Pons (tissue), 1 donor: ENCODE results near the gene SPIRE2.
A peak's percentile ranks its signal among the peaks of the same experiment; 100 is the strongest.
"Not testable (repeated sequence)": the region's sequence is repeated elsewhere in the genome, so short reads cannot be mapped to it uniquely, and the experiment has no call there.

Source experiments
- DNase-seq: peaks from one replicate; pipeline ENCODE4 v3.0.0-alpha.2; 2016; ENCODE audit warnings: low spot score

The SPIRE2 gene, protein sequence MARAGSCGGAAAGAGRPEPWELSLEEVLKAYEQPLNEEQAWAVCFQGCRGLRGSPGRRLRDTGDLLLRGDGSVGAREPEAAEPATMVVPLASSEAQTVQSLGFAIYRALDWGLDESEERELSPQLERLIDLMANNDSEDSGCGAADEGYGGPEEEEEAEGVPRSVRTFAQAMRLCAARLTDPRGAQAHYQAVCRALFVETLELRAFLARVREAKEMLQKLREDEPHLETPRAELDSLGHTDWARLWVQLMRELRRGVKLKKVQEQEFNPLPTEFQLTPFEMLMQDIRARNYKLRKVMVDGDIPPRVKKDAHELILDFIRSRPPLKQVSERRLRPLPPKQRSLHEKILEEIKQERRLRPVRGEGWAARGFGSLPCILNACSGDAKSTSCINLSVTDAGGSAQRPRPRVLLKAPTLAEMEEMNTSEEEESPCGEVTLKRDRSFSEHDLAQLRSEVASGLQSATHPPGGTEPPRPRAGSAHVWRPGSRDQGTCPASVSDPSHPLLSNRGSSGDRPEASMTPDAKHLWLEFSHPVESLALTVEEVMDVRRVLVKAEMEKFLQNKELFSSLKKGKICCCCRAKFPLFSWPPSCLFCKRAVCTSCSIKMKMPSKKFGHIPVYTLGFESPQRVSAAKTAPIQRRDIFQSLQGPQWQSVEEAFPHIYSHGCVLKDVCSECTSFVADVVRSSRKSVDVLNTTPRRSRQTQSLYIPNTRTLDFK

DNA sequence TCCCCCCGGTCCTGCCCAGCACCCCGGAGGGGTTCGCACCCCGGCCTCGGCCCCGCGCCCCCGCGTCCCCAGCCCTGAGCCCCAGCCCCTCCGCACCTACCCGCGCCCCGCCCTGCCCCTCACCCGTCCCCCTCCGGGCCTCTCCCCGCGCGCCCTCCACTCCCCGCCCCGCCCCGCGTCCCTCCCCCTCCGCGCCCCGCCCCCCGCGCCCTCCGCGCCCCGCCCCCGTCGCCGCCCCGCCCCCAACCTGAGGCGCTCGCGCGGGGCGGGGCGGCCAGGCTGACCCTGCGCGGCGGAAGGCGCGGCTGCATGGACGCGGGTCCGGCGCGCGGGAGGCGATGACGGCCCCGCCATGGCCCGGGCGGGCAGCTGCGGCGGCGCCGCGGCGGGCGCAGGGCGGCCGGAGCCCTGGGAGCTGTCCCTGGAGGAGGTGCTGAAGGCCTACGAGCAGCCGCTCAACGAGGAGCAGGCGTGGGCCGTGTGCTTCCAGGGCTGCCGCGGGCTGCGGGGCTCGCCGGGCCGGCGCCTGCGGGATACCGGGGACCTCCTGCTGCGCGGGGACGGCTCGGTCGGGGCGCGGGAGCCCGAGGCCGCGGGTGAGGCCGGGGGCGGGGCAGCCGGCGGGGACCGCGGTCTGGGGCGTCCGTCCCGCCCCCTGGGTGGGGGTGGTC, at the start of gene SPIRE2:
SPIRE2 (plus strand) TSS at position 277 of the 671 bp plus-strand sequence; CDS start at position 353, 76 bp downstream.
- peak; percentile 17 for DNase-seq

GRCh38 chr16:89779231-89779908, 48.9 kb upstream of the SPIRE2 start:
- DNase-seq: peak; percentile 14

DNA sequence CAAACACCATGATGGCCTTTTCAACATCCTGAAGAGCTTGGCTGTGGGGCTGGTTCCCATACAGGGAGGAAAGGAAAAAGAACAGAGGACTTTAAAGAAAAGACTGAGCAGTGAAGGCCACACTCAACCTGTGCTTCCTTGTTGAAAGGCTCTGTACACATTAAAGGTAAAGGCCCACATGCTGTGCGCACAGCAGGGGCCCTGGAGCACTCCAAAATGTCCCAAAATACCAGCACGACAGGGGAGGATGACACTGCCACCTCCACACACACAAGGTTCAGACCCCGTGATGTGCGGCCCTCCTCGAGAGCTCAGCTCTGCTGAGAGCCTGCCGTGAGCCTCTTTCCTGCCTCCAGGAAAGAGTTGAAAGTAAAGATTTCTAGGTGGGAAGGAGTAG, 48.4 kb upstream of the SPIRE2 start:
- DNase-seq: no peak

- no peak for DNase-seq
Observed at GRCh38 chr16:89782489-89782888, 45.8 kb upstream of the SPIRE2 start.

- DNase-seq: not testable (repeated sequence)
Observed at GRCh38 chr16:89783952-89784351, 44.3 kb upstream of the SPIRE2 start.

DNA sequence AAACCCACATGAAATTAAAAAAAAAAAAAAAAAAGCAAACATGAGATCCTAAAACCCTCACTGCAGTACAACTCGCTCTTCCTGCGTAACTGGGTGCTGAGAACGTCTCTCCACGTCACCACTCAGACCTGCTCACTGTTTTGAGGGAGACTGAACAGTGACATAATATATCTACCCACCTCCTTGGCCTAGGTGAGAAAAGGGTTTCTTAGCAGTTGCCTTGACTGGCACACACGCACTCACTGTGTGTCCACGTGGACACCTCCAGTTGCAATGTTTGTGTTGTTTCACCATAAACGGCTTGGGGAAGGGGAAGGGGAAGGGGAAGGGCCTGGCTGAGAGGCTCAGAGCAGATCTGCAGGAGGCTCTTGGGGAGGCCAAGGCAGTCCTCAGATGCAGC, 43.9 kb upstream of the SPIRE2 start:
- no peak for DNase-seq

GRCh38 chr16:89785523-89786155, 42.6 kb upstream of the SPIRE2 start:
- no peak for DNase-seq

- DNase-seq: peak; percentile 17
Observed at GRCh38 chr16:89786474-89787364, 41.6 kb upstream of the SPIRE2 start.

DNA sequence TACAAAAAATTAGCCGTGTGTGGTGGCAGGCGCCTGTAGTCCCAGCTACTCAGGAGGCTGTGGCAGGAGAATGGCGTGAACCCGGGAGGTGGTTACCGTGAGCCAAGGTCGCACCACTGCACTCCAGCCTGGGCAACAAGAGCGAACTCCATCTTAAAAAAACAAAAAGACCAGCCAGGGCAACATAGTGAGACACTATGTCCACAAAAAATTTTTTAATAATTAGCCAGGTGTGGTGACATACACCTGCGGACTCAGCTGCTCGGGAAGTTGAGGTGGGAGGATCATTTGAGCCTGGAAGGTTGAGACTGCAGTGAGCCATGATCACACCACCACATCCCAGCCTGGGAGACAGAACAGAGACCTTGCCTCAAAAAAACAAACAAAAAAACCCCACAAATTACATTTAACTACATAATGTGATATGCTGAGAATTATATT, 40.9 kb upstream of the SPIRE2 start:
- DNase-seq: no peak

DNA sequence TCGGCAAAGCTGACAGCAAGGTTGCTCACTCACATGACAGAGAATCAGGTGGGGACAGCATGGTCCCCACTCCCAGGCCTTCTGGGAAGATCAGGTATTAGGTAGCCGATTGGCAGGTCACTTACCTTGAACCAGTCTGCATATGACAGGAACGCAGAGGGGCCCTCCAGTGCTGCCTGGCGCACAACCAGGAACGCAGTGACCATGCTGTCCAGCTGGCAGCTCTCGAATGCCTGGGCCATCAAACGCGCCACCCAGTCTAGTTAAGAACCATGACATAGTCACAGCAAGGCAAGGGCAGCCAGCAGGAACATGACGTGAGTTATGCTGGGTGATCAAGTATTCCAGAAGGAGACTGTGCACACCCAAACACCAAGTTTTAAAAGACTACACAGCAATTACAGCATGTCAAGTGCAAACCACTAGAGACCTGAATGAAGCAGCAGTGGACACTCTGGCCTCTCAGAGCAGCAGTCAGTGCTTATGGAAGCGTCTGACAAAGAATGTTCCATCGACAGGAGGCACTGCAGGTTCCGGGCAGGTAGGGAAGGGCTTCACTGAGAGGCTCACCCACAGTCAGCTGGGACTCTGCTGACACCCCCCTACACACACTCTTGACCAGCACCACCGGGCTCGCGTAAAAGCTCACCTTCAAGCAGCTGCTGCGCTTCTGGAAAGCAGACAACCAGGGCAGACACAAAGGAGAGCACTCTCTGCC, 36.8 kb upstream of the SPIRE2 start:
- DNase-seq: no peak

- peak; percentile 49 for DNase-seq
Observed at GRCh38 chr16:89793092-89793491, 35.2 kb upstream of the SPIRE2 start.

GRCh38 chr16:89793955-89794354, 34.3 kb upstream of the SPIRE2 start:
- no peak for DNase-seq

DNA sequence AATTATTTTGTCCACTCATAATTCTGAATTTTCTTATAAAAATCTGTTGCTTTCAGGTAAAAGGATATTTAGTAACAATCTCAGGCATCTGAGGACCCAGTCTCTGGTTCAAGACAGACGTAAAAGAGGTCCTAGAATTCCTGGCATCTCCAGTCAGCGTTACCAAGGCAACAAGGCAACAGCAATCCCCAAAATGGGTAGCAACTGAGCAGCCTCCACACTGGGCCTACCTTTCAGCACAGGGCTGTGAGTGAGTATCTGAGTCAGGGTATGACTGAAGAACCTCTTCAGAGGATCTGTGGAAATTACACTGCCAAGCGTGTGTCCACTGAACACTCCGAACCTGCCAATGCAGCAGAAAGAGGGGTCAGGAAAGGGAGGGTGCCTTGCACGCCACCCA, 32.6 kb upstream of the SPIRE2 start:
- no peak for DNase-seq

DNA sequence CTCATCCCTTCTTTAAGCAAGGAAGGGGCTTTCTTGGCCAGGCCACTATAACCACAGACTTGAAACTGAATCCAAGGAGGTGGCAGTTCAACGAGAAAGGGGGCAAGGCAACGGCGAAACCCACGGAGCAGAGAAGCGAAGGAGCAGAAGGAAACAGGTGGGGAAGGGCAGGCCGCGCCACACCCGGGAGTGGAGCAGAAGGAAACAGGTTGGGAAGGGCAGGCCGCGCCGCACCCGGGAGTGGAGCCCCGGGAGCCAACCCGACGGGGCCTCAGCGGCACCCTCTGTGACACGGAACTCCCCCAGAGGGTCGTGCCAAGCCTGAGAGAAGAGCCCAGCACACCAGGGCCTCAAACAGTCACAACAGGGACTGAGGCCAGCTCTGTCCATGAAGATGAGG, 32.2 kb upstream of the SPIRE2 start:
- no peak for DNase-seq

GRCh38 chr16:89798126-89798525, 30.1 kb upstream of the SPIRE2 start:
- no peak for DNase-seq

- DNase-seq: no peak
Observed at GRCh38 chr16:89798832-89799370, 29.4 kb upstream of the SPIRE2 start.

- DNase-seq: no peak
Observed at GRCh38 chr16:89801800-89802199, 26.5 kb upstream of the SPIRE2 start.

DNA sequence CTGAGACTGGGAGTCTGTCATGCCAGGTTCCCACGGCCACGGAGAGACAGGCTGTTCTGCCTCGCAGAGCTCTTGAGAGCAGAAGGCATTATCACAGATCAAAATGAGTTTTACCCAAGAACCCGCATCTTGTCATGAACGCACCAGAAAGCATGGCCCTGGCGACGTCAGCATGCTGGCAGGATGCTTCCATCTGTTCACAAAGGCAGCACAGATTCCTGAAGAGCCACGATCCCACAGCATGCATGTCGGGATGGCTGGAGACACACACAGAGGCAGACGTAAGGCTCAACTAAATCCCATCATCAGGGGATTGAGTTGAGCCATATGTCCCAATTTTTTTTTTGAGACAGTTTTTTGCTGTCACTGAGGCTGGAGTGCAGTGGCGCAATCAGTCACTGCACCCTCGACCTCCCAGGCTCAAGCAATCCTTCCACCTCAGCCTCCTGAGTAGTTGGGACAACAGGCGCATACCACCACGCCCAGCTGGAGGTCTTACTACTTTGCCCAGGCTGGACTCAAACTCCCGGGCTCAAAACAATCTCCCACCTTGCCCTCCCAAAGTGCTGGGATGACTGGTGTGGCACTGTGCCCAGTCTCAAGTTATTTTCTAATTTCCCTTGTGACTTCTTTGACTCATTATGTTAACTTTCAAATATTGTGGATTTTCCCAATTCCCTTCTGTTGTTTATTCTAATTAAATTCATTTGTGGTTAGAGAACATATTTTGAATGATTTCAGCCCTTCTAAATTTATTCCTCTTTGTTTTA, 23.0 kb upstream of the SPIRE2 start:
- no peak for DNase-seq
